ENCODE results near the gene DAPP1.
"Not testable (repeated sequence)": the region's sequence is repeated elsewhere in the genome, so short reads cannot be mapped to it uniquely, and the experiment has no call there.

DAPP1 gene, protein sequence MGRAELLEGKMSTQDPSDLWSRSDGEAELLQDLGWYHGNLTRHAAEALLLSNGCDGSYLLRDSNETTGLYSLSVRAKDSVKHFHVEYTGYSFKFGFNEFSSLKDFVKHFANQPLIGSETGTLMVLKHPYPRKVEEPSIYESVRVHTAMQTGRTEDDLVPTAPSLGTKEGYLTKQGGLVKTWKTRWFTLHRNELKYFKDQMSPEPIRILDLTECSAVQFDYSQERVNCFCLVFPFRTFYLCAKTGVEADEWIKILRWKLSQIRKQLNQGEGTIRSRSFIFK

DNA sequence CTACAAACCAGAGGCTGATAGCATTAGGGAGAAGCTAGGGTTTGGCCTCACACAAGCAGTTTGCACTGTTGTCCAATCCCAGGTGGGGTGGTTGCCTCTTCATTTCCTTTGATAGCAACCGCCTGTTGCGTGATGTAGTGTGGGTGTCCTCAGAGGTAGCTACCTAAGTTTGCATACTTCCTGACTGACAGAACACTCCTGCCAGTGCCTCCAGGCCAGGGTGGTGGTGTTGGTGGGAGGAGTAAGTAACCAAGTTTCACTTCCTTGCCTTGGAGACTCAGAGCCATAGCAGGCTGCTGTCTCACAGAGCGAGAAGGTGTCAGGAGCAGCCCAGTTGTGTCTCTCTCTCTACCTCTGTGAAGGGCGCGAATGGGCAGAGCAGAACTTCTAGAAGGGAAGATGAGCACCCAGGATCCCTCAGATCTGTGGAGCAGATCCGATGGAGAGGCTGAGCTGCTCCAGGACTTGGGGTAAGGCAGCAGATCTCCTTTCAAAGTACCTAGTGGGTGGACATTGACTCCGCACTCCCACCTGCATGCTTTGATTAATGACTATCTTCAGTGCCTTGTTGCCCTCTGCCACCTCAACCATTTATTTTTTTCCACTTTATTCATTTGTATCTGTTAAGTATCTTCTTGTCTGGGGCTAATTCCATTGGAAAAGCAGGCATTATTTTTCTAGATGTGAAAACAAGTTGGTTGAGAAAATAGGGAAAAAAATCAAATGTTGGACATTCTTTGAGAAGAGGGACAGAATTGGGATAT, at the start of gene DAPP1:
Gene DAPP1 (plus strand): TSS at position 283 of the 764 bp plus-strand sequence. CDS start 87 bp downstream, at position 370.
- DNase-seq (ENCODE audit: low read depth) = no peak

GRCh38 chr4:99770842-99771241, 45.8 kb upstream of the DAPP1 start:
- not testable (repeated sequence) for DNase-seq (ENCODE audit: low read depth)

DNA sequence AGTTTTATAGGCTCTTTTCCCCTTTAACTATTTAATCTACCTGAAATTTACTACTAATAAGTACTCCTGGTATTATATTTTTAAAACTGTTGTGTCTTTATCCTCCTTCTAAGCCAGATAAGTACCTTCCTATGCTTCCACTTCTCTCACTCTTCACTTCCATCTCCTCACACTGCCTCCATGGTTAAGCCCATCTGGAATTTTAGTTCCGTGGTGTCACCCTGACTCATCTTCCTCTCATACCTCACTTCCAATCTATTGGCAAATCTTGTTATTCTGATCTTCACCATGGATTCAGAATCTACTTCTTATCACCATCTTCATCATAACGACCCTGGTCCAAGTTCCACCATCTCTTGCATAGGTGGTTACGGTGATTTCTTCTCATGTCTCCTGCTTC, 32.7 kb upstream of the DAPP1 start:
- no peak for DNase-seq (ENCODE audit: low read depth)

GRCh38 chr4:99784842-99785241, 31.8 kb upstream of the DAPP1 start:
- no peak for DNase-seq (ENCODE audit: low read depth)

- peak; percentile 63 for DNase-seq (ENCODE audit: low read depth)
Measured at GRCh38 chr4:99790796-99791617, 25.6 kb upstream of the DAPP1 start.

- DNase-seq (ENCODE audit: low read depth) = no peak
Measured at GRCh38 chr4:99800332-99801004, 16.2 kb upstream of the DAPP1 start.

GRCh38 chr4:99801005-99801699, 15.5 kb upstream of the DAPP1 start:
- DNase-seq (ENCODE audit: low read depth) = no peak

- no peak for DNase-seq (ENCODE audit: low read depth)
Measured at GRCh38 chr4:99803566-99804101, 13.0 kb upstream of the DAPP1 start.

- no peak for DNase-seq (ENCODE audit: low read depth)
Measured at GRCh38 chr4:99806545-99806944, 10.1 kb upstream of the DAPP1 start.

- no peak for DNase-seq (ENCODE audit: low read depth)
Measured at GRCh38 chr4:99807666-99808065, 9.0 kb upstream of the DAPP1 start.

DNA sequence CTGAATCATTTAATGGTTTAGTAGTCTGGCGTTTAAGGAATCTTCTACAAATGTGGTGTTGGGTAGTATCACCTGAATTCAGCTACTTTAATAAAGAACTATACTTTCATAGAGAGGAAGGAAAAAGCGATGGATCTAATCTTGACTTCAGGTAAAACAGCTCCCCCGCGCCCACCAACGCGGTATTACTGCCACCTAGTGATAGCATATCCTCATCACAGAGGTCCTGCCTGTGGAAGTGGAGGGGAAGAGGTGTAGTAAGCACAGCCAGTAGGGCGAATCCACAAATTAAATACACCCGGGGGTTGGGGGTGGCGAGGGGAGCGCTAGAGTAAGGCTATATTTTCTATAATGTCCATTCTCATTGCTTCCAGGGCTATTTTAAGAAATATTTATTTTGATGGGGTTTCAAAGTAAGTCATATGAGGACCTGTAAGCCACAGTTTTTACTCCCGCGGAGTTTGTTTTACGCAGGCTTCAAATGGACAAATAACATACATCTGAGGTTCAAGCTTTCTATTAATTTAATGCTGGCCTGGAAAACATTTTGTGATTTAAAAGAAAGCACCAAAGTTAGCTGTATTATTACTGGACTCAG, 8.3 kb upstream of the DAPP1 start:
- peak; percentile 18 for DNase-seq (ENCODE audit: low read depth)

GRCh38 chr4:99809326-99809725, 7.3 kb upstream of the DAPP1 start:
- DNase-seq (ENCODE audit: low read depth) = no peak

DNA sequence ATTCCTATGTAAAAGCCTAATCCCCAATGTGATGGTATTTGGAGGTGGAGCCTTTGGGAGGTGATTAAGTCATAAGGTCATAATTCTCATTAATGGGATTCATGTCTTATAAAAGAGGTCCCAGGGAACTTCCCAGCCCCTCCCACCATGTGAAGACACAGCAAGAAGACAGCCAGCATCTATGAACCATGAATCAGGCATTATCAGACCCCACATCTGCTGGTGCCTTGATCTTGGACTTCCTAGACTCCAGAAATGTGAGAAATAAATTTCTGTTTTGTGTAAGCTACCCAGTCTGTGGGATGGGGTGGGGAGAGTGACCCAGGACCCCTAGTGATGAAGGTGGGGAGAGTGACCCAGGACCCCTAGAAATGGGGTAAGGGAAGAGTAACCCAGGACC, 6.1 kb upstream of the DAPP1 start:
- DNase-seq (ENCODE audit: low read depth) = no peak

- DNase-seq (ENCODE audit: low read depth) = no peak
Measured at GRCh38 chr4:99811117-99811516, 5.5 kb upstream of the DAPP1 start.

DNA sequence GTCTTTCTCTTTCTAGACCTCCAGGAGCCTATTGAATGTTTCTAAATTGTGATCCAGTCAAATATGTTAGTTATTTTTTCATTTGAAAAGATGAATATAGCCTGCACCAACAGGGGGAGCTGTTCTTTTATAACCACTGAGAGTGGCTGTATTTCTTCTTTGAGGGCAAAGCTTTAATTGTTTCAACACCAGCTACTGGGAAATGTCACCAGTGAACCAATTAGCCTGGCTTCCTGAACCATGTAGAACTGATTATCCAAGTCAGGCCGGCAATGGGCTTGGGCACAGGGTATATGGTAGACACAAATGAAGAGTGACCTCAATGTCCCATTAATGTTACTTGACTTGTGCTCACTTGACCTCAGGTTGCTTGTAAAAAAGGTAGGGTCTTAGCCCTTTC, 4.8 kb upstream of the DAPP1 start:
- DNase-seq (ENCODE audit: low read depth) = no peak

DNA sequence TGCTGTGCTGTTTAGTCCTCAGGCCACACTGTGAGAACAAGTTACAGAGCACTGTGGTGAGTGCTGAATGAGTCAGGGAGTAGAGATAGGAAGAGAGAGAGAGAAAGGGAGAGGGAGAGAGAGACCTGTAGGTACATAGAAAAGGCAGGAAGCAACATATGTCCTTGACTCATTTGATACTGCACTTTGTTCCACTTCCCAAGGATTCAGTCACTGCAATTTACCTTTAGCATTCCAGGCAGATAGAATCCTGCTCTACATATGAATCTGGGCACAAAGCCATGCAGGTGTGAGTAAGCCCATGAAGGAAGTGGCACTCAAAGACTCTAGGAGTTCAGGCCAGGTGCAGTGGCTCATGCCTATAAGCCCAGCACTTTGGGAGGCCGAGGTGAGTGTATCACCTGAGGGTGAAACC, 1.0 kb upstream of the DAPP1 start:
- no peak for DNase-seq (ENCODE audit: low read depth)

DNA sequence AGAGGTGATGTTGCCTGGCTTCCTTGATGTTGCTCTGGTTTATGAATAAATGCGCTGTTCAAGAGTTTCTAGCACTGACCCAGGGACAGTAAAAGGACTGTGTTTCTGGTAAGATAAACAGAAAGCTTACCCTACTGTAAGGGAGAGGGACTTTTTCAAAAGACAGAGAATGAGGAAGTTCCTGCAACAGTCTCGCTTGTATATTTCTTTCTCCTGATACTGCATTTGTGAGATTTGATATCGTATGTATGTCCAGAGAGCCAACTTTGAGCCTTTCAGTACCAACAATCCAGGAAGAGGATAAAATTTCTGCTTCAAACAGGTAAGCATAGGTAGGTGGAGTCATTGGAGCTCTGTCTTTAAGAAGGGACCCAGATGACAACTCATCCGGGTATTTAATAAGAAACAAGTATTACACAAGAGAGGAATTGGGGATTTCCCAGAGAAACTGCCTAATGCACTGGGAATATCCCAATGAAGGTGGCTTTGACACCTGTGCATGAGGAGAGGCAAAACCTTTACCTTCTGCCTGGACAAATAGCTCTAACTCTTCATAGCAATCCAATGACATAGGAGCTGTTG, 773 bp downstream of the DAPP1 start:
- DNase-seq (ENCODE audit: low read depth) = no peak

DNA sequence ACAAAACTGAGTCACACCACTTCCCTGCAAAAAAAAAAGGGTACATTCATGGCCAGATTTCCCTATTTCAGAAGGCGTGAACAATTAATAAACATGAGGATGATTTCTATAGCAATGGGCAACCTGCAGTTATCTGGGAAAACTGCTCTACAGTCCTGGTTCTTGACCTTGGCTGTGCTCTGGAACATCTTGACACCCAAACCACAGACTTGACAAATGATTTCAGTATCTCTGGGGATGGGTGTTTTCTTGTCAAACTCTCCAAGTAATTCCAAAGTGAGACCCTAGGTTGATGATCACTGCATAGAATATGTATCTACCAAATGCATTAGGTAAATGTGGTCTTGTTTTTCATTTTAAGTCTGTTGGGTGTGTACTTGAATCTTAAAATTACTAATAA, 2.0 kb downstream of the DAPP1 start:
- no peak for DNase-seq (ENCODE audit: low read depth)

- DNase-seq (ENCODE audit: low read depth) = no peak
Measured at GRCh38 chr4:99821918-99822503, 5.4 kb downstream of the DAPP1 start.

DNA sequence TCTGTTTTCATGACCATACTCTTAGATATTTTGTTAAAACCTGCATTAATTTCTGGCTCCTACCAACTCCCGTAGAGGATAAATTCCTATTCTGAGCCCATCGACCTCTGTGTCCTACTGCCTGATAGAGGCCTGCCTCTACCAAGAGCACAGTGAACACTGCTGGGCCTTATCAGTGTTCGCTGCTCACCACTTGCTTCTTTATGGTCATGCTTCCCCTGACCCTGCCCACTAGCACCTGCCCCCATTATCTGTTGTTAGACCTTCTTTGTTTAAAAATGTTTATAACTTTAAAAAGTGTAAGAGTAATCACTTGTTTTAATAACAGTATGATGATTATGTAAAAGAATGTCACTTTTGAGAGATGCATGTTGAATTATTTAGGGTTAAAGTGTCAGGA, 6.1 kb downstream of the DAPP1 start:
- no peak for DNase-seq (ENCODE audit: low read depth)

All from stromal cell of bone marrow (primary cell).